ENCODE results near the gene HS3ST2. TPM values are rescaled to one million over a fixed set of nuclear protein-coding genes. Genes with fewer than 3 reads are reported as not detected.

HS3ST2 gene
- total RNA-seq, 1 donor from 2014 or later, result 11.8 TPM

DNA sequence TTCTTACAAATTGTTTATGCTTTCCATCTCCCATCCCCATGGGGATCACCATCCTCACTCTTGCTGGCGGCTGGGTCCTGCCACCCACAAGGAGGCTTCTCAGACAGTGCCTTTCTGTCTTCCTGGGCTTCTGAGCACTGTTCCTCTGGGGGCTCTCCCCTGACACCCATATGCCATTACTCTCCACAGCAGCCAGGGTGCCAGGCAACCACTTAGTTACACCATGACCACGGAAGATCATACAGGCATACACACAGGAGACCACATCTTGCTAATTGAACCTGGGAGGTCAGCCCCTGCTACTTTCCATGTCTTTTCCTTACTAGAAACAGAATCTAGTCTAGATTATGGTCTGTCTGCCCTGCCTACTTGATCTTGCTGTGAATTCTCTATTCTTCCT lies 27.7 kb upstream of the HS3ST2 start:
- intact Hi-C loops (cut with DNase I), result no loop called here
- H3K9me3 ChIP-seq, result no peaks in the 10 kb centered on the region
- H3K36me3 ChIP-seq, result no peaks in the 10 kb centered on the region
- H3K27me3 ChIP-seq, result no peaks in the 10 kb centered on the region
- no peak for DNase-seq (ENCODE audit: extremely low spot score in 2 of 2)
- peaks cover 16% of the 10 kb centered on the region for H3K4me1 ChIP-seq
- H3K27ac ChIP-seq, result no peak overlapping the region
- TF ChIP-seq POLR2AphosphoS5 (IDR thresholded peaks at IDR 0.05; ENCODE audit: insufficient read depth in 1 of 2, low read depth in 1 of 2) (no peak), CTCF (IDR thresholded peaks at IDR 0.05) (no peak), POLR2A (IDR thresholded peaks at IDR 0.05) (no peak)
- H3K4me3 ChIP-seq, result no peak overlapping the region

DNA sequence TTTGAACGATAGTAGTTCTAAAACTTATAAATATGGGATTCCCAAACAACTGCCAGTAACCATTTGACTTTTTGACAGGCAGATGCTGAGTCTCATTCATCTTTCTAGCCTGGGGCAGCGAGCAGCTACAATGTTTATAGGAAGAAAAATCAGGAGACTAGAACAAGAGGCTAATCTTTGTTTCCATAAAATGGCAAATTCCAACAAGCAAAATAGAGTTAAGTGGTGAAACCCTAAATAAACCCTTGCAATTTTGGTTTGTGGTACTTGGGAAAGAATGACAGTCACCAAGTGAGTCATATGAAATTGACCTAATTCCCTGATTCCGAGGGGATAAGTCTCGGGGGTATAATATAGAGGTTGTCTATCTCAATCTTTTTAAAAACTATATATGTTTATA lies 27.3 kb upstream of the HS3ST2 start:
- no peak for DNase-seq (ENCODE audit: extremely low spot score in 2 of 2)
- intact Hi-C loops (cut with DNase I), result no loop called here
- no peaks in the 10 kb centered on the region for H3K27me3 ChIP-seq
- no peak overlapping the region for H3K27ac ChIP-seq
- no peak overlapping the region for H3K4me3 ChIP-seq
- no peaks in the 10 kb centered on the region for H3K36me3 ChIP-seq
- TF ChIP-seq POLR2A (IDR thresholded peaks at IDR 0.05), result no peak
- no peak for TF ChIP-seq CTCF (IDR thresholded peaks at IDR 0.05)
- peaks cover 16% of the 10 kb centered on the region for H3K4me1 ChIP-seq
- H3K9me3 ChIP-seq, result no peaks in the 10 kb centered on the region

GRCh38 chr16:22787466-22788192 lies 26.3 kb upstream of the HS3ST2 start:
- H3K9me3 ChIP-seq, result no peaks in the 10 kb centered on the region
- intact Hi-C loops (cut with DNase I), result no loop called here
- DNase-seq (ENCODE audit: extremely low spot score in 2 of 2), result no peak
- H3K27ac ChIP-seq, result no peak overlapping the region
- H3K36me3 ChIP-seq, result no peaks in the 10 kb centered on the region
- H3K4me3 ChIP-seq, result no peak overlapping the region
- H3K4me1 ChIP-seq, result peaks cover 16% of the 10 kb centered on the region
- H3K27me3 ChIP-seq, result no peaks in the 10 kb centered on the region
- TF ChIP-seq POLR2AphosphoS5 (IDR thresholded peaks at IDR 0.05; ENCODE audit: insufficient read depth in 1 of 2, low read depth in 1 of 2) (no peak), CTCF (IDR thresholded peaks at IDR 0.05) (no peak), POLR2A (IDR thresholded peaks at IDR 0.05) (no peak)

DNA sequence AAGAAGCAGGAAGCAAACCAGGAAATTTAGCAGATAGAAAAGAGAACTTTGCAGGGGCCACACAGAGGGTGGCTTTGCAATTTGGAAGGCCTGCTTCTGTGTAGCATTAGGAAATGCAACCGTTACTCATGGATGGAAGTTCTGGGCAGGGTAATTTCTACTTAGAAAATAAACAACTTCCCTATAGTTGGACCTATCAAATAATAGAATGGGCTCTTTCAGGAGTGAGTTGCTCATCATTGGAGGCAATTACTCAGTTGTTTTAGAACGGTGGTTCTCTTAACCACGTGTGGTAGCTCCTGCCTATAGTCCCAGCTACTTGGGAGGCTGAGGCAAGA lies 25.8 kb upstream of the HS3ST2 start:
- TF ChIP-seq POLR2A (IDR thresholded peaks at IDR 0.05), result no peak
- no peak for TF ChIP-seq POLR2AphosphoS5 (IDR thresholded peaks at IDR 0.05; ENCODE audit: insufficient read depth in 1 of 2, low read depth in 1 of 2)
- no peak for TF ChIP-seq CTCF (IDR thresholded peaks at IDR 0.05)
- no peaks in the 10 kb centered on the region for H3K9me3 ChIP-seq
- no peaks in the 10 kb centered on the region for H3K27me3 ChIP-seq
- intact Hi-C loops (cut with DNase I), result no loop called here
- no peak for DNase-seq (ENCODE audit: extremely low spot score in 2 of 2)
- H3K27ac ChIP-seq, result no peak overlapping the region
- H3K4me1 ChIP-seq, result peaks cover 16% of the 10 kb centered on the region
- no peak overlapping the region for H3K4me3 ChIP-seq
- no peaks in the 10 kb centered on the region for H3K36me3 ChIP-seq

- DNase-seq (ENCODE audit: extremely low spot score in 2 of 2), result no peak
- no peak for TF ChIP-seq POLR2AphosphoS5 (IDR thresholded peaks at IDR 0.05; ENCODE audit: insufficient read depth in 1 of 2, low read depth in 1 of 2)
- TF ChIP-seq POLR2A (IDR thresholded peaks at IDR 0.05), result no peak
- no peak for TF ChIP-seq CTCF (IDR thresholded peaks at IDR 0.05)
- Histone ChIP-seq H3K4me3 (no peak overlapping the region), H3K4me1 (peaks cover 16% of the 10 kb centered on the region), H3K36me3 (no peaks in the 10 kb centered on the region), H3K9me3 (no peaks in the 10 kb centered on the region), H3K27me3 (no peaks in the 10 kb centered on the region), H3K27ac (no peak overlapping the region)
- intact Hi-C loops (cut with DNase I), result no loop called here
These were observed 24.5 kb upstream of the HS3ST2 start for GRCh38 chr16:22789281-22789945.

All from vagina (tissue), 2 donors.